ENCODE data around the gene SLIT3. TPM values are rescaled to one million over a fixed set of nuclear protein-coding genes. Genes with fewer than 3 reads are reported as not detected.

The SLIT3 gene
- total RNA-seq, 1 donor from 2014 or later: 3.2 TPM

DNA sequence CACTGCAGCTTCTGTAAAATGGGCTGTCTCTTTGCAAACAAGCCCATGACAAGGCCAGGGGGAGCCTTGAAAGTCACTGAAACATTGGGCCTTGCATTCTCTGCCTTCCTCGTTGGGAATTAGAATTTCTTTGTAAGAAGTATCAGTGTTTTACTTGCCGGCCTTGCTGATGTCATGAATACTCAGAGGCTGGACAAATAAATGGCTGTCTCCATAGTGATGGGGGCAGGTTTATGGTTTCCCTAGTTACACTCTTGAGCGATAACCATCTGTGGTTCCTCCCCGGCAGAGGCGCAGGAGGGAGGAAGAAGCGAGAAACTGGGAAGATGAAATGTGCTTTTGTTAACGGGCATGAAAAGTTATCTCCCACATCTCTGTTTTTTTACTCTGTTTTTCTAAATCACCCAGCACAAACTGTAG lies 449.0 kb downstream of the SLIT3 start:
- Mint-ChIP-seq H3K27me3 (ENCODE audit: unreplicated experiment) (no peaks in the 10 kb centered on the region), H3K36me3 (ENCODE audit: low read depth, unreplicated experiment) (no peaks in the 10 kb centered on the region), H3K4me3 (ENCODE audit: unreplicated experiment) (no peak overlapping the region), H3K4me1 (ENCODE audit: unreplicated experiment) (no peaks in the 10 kb centered on the region), H3K9me3 (ENCODE audit: unreplicated experiment) (no peaks in the 10 kb centered on the region), H3K27ac (ENCODE audit: unreplicated experiment) (no peak overlapping the region)
- DNase-seq (ENCODE audit: low spot score): no peak
- TF ChIP-seq, protein P1, sequence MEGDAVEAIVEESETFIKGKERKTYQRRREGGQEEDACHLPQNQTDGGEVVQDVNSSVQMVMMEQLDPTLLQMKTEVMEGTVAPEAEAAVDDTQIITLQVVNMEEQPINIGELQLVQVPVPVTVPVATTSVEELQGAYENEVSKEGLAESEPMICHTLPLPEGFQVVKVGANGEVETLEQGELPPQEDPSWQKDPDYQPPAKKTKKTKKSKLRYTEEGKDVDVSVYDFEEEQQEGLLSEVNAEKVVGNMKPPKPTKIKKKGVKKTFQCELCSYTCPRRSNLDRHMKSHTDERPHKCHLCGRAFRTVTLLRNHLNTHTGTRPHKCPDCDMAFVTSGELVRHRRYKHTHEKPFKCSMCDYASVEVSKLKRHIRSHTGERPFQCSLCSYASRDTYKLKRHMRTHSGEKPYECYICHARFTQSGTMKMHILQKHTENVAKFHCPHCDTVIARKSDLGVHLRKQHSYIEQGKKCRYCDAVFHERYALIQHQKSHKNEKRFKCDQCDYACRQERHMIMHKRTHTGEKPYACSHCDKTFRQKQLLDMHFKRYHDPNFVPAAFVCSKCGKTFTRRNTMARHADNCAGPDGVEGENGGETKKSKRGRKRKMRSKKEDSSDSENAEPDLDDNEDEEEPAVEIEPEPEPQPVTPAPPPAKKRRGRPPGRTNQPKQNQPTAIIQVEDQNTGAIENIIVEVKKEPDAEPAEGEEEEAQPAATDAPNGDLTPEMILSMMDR (IDR thresholded peaks at IDR 0.05; ENCODE audit: unreplicated experiment): no peak

DNA sequence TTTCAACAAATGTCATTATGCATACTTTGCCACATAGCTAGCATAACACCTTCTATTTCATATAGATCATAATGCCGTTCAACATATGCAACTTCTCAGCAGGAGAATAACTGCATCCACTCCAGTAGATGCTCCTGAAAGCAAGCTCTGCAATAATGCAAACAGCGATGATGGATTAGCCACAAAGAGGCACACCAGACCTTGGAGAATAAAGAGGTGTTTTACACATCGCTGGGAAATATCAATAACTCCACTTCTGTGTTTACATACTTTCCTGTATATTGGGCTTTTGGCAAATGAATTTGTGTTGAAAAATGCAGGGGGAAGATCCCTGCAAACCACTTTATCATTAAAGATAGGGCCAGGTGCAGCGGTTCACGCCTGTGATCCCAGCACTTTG lies 450.3 kb downstream of the SLIT3 start:
- Mint-ChIP-seq H3K27me3 (ENCODE audit: unreplicated experiment) (peaks cover 1% of the 10 kb centered on the region), H3K4me3 (ENCODE audit: unreplicated experiment) (no peak overlapping the region), H3K9me3 (ENCODE audit: unreplicated experiment) (no peaks in the 10 kb centered on the region), H3K27ac (ENCODE audit: unreplicated experiment) (no peak overlapping the region), H3K36me3 (ENCODE audit: low read depth, unreplicated experiment) (no peaks in the 10 kb centered on the region), H3K4me1 (ENCODE audit: unreplicated experiment) (no peaks in the 10 kb centered on the region)
- DNase-seq (ENCODE audit: low spot score): no peak
- TF ChIP-seq, protein P1 (IDR thresholded peaks at IDR 0.05; ENCODE audit: unreplicated experiment): no peak

DNA sequence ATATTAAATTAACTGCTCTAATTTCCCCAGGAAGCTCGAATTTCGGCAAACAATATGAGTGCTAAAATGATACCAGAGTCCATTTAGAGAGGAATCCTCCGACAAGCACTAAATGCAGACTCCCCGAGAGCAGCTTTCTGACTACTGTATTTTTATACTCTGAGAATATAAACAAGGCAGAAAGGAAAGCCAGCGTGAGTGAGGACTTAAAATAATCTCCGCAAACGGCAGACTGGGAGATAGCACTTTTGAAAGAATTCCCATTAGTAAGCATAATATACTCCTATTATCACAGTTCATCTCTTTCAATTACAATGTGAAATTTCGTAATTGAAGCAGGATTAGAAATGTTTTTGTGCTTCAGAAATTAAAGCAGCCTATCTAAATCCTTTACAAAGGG lies 452.4 kb downstream of the SLIT3 start:
- H3K36me3 Mint-ChIP-seq (ENCODE audit: low read depth, unreplicated experiment): no peaks in the 10 kb centered on the region
- TF ChIP-seq, protein P1 (IDR thresholded peaks at IDR 0.05; ENCODE audit: unreplicated experiment): no peak
- no peak overlapping the region for H3K27ac Mint-ChIP-seq (ENCODE audit: unreplicated experiment)
- H3K9me3 Mint-ChIP-seq (ENCODE audit: unreplicated experiment): no peaks in the 10 kb centered on the region
- no peak for DNase-seq (ENCODE audit: low spot score)
- H3K4me1 Mint-ChIP-seq (ENCODE audit: unreplicated experiment): no peaks in the 10 kb centered on the region
- no peak overlapping the region for H3K4me3 Mint-ChIP-seq (ENCODE audit: unreplicated experiment)
- H3K27me3 Mint-ChIP-seq (ENCODE audit: unreplicated experiment): peaks cover 1% of the 10 kb centered on the region

DNA sequence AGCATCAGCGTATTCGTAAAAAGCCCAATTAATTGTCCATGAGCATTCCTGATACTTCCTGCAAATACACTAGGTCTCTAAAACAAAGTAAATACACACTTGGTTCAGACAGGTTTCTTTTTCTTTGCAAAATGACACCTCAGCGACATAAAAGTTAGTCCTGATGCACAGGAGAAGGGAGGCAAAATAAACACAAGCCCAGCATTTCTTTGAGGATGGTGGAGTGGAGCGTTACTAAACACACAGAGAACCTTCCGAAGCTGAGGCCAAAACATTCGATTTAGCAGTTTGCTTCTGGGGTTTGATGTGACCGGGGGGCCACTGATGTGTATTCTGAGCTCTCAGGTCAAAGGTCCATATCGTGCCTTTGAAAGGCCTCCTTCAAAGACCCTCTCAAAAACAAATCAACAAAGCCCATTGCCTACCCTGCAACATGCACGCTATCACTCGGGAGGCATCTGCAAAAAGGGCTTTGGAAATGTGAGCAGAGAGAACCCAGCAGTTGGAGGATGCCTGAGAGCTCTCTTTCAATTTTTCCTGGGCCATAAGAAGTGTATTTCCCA lies 453.3 kb downstream of the SLIT3 start:
- no peaks in the 10 kb centered on the region for H3K4me1 Mint-ChIP-seq (ENCODE audit: unreplicated experiment)
- no peak for DNase-seq (ENCODE audit: low spot score)
- no peaks in the 10 kb centered on the region for H3K36me3 Mint-ChIP-seq (ENCODE audit: low read depth, unreplicated experiment)
- H3K9me3 Mint-ChIP-seq (ENCODE audit: unreplicated experiment): no peaks in the 10 kb centered on the region
- H3K4me3 Mint-ChIP-seq (ENCODE audit: unreplicated experiment): no peak overlapping the region
- TF ChIP-seq, protein P1 (IDR thresholded peaks at IDR 0.05; ENCODE audit: unreplicated experiment): no peak
- H3K27me3 Mint-ChIP-seq (ENCODE audit: unreplicated experiment): peaks cover 1% of the 10 kb centered on the region
- no peak overlapping the region for H3K27ac Mint-ChIP-seq (ENCODE audit: unreplicated experiment)

DNA sequence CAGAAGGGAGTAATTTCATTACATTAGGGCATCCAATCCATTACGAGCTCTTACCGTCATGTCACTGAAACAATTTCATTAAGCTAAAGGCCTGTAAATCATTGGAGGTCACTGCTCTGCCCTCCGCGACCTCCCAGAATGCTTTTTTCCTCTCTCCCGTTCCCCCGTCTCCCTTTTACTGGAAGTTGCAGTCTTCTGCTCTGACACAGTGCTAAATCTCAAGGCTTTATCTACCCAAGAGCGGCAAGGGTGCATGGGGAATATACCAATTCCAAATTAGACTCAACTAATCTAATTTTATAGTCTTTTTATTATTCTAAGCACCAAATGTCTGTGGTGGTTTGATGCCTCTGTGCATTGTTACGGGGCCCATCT lies 456.0 kb downstream of the SLIT3 start:
- no peak overlapping the region for H3K27ac Mint-ChIP-seq (ENCODE audit: unreplicated experiment)
- no peaks in the 10 kb centered on the region for H3K9me3 Mint-ChIP-seq (ENCODE audit: unreplicated experiment)
- H3K4me3 Mint-ChIP-seq (ENCODE audit: unreplicated experiment): no peak overlapping the region
- TF ChIP-seq, protein P1 (IDR thresholded peaks at IDR 0.05; ENCODE audit: unreplicated experiment): no peak
- no peaks in the 10 kb centered on the region for H3K4me1 Mint-ChIP-seq (ENCODE audit: unreplicated experiment)
- H3K36me3 Mint-ChIP-seq (ENCODE audit: low read depth, unreplicated experiment): no peaks in the 10 kb centered on the region
- H3K27me3 Mint-ChIP-seq (ENCODE audit: unreplicated experiment): peaks cover 1% of the 10 kb centered on the region
- DNase-seq (ENCODE audit: low spot score): no peak
